ENCODE results near the gene TPK1.

TPK1 gene

GRCh38 chr7:144723301-144723700, 112.6 kb downstream of the TPK1 start:
- DNase-seq (ENCODE audit: low read depth) = no peak

GRCh38 chr7:144720710-144721109, 115.1 kb downstream of the TPK1 start:
- no peak for DNase-seq (ENCODE audit: low read depth)

DNA sequence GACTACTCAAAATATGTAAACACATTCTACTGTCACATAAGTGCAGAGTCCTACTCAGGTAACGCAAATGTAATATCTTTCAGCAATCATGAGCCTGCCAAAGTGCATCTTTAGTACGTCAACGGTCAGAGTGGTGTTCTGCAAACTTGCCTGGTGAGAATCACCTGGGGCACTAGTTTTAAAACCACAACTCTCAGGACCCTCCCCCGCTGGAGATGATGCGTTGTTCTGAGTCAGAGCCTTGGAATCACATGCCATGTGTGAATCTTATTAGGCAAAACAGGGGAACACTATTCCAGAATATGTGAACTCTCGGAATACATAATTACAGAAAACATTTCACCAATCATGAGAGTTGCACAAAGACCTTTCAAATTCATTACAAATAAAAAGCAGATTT, 115.7 kb downstream of the TPK1 start:
- no peak for DNase-seq (ENCODE audit: low read depth)

GRCh38 chr7:144717720-144718119, 118.1 kb downstream of the TPK1 start:
- DNase-seq (ENCODE audit: low read depth) = no peak

DNA sequence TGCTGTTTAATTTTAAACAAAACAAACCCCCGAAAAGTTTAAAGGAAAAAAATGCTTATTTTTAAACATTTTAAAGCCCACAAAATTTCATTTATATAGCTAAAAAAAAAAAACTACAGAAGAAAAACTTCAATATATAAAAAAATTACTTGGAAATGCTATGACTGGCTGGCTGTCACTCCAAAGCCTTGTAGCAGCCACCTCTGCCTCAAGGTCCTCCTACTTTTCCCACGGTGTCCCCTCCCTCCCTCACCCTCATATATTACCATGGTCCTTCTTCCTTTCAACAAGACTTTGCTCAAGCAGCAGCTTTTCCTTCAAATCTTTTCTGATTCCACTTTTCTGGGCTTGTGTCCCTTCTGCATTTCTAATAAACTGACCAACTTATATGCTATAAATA, 122.0 kb downstream of the TPK1 start:
- no peak for DNase-seq (ENCODE audit: low read depth)

DNA sequence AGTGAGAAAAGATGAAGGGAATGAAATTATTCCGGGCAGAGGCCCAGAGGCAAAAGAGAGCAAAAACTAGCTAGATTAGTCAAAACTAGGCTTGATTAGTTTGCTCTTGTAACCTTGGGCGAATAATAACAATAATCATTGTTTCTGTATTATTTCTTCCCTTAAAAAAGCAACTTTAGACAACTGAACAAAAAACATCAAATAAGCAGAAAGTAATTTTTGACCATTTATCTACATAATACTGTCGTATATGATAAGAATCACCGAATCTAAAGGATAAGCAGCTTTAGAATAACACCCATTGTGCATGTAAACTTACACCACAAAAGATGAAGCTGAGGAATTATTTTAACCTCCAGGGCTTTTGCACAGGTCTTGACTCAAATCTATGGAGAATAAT, 125.1 kb downstream of the TPK1 start:
- no peak for DNase-seq (ENCODE audit: low read depth)

DNA sequence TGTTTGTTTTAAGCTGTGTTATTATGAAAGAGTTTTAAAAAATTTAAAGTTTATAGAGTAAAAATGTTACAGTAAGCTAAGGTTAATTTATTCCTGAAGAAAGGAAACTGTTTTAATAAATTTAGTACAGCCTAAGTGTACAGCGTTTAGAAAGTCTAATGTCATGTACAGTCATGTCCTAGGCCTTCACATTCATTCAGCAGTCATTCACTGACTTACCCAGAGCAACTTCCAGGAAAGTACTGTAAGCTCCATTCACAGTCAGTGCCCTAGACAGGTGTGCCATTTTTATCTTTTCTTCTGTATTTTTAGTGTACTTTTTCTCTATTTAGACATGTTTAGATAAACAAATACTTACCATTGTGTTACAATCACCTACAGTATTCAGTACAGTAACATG, 126.8 kb downstream of the TPK1 start:
- DNase-seq (ENCODE audit: low read depth) = no peak

GRCh38 chr7:144691240-144691639, 144.6 kb downstream of the TPK1 start:
- DNase-seq (ENCODE audit: low read depth) = no peak

DNA sequence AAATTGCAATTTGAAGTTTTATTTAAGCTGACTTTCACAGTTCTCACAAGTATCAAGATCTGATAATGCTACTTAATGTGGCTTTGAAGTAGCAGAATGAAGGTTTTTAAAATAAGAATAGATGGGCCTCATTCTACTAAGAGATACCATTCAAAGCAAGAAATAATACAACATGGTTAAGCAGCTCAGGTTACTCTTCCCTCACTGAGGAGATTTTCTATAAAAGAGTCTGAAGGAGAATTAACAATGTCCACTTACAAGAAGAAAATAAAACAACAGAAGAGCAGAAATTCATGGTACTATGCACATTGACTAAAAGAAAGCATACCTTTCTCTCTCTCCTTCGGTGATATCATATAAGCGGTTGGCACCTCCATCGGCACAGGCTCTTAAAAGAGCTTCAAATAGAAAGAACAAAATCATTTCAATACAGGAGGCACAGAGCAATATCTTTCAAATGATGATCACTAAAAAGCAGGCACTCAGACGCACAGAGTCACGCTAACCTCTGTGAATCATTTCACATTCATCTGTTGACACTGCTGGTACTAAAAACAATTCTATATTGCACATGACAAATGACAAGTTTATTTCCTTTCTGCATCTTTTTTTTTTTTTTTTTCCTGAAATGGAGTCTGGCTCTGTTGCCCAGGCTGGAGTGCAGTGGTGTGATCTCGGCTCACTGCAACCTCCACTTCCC, 153.1 kb downstream of the TPK1 start:
- no peak for DNase-seq (ENCODE audit: low read depth)

DNA sequence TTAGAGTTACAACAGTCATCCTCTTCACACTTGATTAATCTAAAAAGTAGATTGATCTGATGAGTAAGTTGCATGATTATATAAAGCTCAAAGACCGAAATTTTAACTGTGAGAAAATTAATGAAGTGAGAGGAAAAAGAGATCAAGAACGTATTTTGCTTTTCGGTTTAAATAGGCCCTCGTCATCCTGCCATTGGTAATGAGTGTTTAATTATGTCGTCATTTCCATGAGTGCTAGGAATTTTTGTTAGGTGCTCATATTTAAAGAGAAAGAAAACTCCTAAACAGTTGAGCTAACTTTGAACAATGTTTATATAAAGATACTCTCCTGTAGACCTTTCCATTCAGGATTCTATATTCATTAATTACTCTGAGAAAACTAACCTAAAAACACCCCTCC, 159.4 kb downstream of the TPK1 start:
- no peak for DNase-seq (ENCODE audit: low read depth)

- no peak for DNase-seq (ENCODE audit: low read depth)
Observed at GRCh38 chr7:144674550-144674949, 161.3 kb downstream of the TPK1 start.

DNA sequence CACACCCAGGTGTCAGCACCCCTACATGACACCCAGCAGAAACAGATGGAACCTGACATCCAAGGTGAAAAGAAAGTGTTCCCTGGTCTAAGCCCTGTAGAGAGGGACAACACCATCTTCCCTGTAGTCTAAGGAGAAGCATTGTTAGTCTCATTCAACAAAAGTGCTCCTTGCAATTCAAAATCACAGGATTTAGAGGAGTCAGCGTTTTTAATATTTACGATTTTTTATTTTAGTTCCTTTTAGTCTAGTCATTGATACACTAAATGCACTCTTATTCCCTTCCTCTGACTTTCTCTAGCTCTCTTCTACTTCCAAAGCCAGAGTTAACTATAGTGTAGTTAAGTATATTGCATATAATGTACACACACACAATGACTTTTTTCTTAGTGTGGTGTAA, 163.0 kb downstream of the TPK1 start:
- DNase-seq (ENCODE audit: low read depth) = no peak

- no peak for DNase-seq (ENCODE audit: low read depth)
Observed at GRCh38 chr7:144671429-144671828, 164.4 kb downstream of the TPK1 start.

- DNase-seq (ENCODE audit: low read depth) = no peak
Observed at GRCh38 chr7:144670218-144670617, 165.6 kb downstream of the TPK1 start.

- no peak for DNase-seq (ENCODE audit: low read depth)
Observed at GRCh38 chr7:144668503-144668902, 167.3 kb downstream of the TPK1 start.

DNA sequence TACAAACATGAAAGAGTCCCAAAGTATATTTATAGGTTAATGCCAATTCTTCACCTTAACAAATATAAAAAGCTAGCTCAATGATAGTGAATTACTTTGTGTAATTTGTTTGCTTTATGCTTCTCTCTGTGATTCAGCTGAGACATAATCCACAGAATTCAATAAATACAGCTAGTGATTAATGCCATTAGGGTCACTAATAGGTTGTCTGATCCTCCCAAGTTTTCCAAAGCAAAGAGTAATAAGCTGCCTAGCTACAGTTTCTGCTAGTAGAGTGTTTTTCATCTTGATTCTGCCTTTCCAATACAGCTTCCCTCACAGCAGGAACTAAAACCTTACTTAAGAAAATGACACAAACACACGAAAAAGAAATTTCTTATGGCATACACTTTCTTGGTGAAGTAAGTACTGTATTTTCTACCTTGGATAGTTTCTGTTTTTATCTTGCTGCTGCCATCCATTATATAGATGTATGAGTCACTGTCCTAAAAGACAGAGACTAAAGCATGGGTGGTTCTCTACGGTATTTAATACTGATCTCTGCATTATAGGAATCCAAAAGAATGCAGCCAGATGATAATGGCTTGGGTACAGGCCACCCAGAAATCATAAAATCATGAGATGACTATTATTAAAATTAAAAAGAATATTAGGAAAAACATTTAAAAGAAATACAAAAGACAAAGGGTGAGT, 170.0 kb downstream of the TPK1 start:
- DNase-seq (ENCODE audit: low read depth) = no peak

- no peak for DNase-seq (ENCODE audit: low read depth)
Observed at GRCh38 chr7:144659211-144659610, 176.6 kb downstream of the TPK1 start.

GRCh38 chr7:144656965-144657517, 178.8 kb downstream of the TPK1 start:
- DNase-seq (ENCODE audit: low read depth) = no peak

DNA sequence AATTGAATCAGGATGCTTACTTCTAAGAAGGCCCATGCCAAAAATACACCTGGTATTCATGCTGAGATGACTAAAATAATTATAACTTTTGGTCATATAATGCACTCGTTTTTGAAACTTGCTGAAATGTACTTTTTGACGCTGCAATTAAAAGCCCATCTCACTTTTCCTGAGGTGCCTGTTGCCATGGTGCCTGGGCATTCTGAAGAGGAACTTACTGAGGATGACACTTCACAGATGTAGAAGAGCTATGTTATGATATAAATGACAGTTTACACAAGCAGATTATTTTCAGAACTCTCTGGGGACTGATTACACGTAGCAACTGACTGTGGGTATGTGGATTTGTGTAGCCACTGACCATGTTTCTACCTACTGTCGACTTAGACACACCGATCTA, 182.4 kb downstream of the TPK1 start:
- DNase-seq (ENCODE audit: low read depth) = no peak

DNA sequence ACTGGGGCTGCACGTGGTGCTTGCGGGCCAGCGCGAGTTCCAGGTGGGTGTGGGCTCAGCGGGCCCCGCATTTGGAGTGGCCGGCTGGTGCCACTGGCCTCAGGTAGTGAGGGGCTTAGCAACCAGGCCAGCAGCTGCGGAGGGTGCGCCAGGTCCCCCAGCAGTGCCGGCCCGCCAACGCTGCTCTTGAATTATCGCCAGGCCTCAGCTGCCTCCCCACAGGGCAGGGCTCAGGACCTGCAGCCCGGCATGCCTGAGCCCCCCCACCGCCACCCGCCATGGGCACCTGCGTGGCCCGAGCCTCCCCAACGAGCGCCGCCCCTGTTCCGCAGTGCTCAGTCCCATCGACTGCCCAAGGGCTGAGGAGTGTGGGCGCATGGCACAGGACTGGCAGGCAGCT, 185.4 kb downstream of the TPK1 start:
- DNase-seq (ENCODE audit: low read depth) = no peak

GRCh38 chr7:144649120-144649519, 186.7 kb downstream of the TPK1 start:
- DNase-seq (ENCODE audit: low read depth) = no peak

DNA sequence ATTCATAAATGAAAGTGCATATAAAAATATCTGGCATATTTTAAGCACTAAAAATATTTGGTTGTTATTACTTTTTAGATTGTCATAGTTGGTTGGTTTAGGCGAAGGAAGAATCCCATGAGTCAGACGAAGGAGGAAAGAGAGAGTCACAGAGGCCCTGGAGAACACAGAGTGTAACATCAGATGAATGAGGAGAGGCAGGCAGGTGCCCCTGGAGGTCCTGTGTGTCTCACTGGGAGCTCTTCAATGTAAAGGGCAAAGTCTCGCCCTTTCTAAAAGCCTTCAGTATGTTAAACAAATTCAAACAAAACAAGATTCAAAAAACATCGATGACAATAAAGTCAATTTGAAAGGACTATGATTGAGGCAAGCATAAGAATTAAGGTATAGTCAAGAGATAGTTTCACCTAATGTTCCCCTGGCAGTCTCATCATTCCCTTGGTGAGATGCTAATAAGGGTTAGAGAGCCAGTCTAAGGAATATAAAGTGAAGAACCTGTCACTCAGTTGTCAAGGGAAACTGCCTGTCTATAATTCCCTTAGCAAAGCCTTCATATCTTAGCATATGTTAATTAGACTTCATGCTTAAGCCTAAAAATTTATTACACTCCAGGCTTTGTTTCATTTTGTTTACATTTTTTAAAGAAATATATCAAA, 194.3 kb downstream of the TPK1 start:
- DNase-seq (ENCODE audit: low read depth) = no peak

DNA sequence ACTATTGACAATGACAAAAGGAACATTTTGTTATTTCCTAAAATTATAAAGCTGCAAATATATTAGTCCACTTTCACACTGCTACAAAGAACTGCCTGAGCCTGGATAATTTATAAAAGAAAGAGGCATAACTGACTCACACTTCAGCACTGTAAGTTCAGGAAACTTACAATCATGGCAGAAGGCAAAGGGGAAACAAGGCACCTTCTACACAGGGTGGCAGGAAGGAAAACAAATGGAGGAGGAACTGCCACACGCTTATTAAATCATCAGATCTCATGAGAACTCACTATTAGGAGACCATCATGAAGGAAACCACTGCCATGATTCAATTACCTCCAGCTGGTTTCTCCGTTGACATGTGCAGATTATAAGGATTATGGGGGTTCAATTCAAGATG, 203.1 kb downstream of the TPK1 start:
- no peak for DNase-seq (ENCODE audit: low read depth)

Measured in stimulated activated CD8-positive, alpha-beta memory T cell treated with anti-CD3 and anti-CD28 coated beads, Interleukin-15, amount 100 ng/mL, for 1 hour (primary cell).